Skin epidermis (tissue), 12 donors: Measurements from ENCODE around the gene TPM3.
"Not testable (repeated sequence)": the region's sequence is repeated elsewhere in the genome, so short reads cannot be mapped to it uniquely, and the experiment has no call there.

Experiments used
- H3K27ac ChIP-seq, 21 experiments: fragments of 200-600 bp; sonication (generic) in 11 of 21; one replicate each; pipeline ENCODE4 v1.5.0; 2020; ENCODE audit warnings: mild to moderate bottlenecking in 3 of 21, inconsistent platforms in 2 of 21, moderate library complexity in 2 of 21
- H3K4me3 ChIP-seq, 7 experiments: fragments of 200-600 bp; sonication (generic) in 2 of 7; one replicate each; pipeline ENCODE4 v1.5.0; 2020; ENCODE audit warnings: inconsistent platforms in 2 of 7, mild to moderate bottlenecking in 2 of 7, moderate library complexity in 1 of 7

TPM3 gene

DNA sequence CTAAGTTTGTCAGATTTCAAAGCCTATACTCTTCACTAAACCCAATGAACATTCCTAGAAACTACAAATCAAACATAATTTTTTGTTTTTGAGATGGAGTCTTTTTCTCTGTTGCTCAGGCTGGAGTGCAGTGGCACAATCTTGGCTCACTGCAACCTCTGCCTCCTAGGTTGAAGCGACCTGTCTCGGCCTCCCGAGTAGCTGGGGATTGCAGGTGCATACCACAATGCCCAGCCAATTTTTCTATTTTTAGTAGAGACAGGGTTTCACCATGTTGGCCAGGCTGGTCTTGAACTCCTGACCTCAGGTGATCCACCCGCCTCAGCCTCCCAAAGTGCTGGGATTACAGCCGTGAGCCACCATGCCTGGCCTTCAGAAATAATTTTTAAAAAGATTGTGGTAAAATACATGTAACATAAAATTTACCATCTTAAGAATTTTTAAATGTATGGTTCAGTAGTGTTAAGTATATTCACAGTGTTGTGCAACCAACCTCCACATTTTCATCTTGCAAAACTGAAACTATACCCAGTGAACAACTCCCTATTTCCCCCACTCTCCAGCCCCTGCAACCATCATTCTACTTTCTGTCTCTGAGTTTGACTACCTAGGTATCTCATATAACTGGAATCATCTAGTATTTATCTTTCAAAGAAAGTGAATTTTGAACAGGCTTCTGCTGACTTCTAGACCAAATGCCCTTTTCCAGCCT lies 16.9 kb upstream of the TPM3 start:
- Histone ChIP-seq H3K27ac (no peak overlapping the region), H3K4me3 (no peak overlapping the region)

DNA sequence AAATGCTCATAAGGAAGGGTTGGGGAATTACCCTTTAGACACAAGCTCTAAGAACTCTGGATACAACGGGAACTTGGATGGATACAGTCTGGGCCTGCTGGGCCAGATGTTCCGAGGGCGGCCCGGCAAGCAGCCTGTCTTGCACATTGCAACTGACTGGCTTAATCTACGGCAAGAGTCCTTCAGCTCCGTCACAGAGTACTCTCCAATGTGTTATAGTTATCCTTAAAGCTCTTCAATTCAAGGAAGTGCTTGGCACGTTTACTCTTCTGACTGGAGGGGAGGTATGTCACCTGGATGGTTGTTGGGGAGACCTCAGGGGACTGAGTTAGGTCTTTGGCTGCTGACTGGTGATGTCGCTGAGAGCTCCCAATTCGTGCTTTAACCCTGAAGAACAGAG lies 15.4 kb upstream of the TPM3 start:
- H3K4me3 ChIP-seq = no peak overlapping the region
- no peak overlapping the region for H3K27ac ChIP-seq

DNA sequence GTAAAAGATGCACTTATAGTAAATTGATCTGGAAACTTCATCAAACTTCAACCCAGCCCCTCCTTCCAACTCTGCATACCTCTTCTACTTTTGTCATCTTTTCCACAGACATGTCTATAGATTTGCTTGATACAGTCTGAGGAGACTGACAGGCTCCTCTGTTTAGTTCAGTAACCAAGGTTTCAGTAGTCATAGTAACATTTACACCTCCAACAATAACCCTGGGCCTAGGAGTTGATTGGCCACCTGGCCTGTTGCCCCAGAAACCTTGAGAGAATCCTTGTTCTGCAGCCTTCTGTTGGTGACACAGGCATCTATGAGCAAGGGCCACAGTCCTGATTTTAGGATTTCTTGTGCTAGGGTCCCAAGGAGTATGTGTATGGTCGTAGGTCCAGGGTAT lies 14.3 kb upstream of the TPM3 start, which contains the start of gene CFAP141:
CFAP141 (minus strand) TSS at position 138 of the 400 bp plus-strand sequence; CDS start at position 112, 26 bp downstream.
- H3K27ac ChIP-seq = no peak within 1 kb of the TSS
- no peak within 1 kb of the TSS for H3K4me3 ChIP-seq

DNA sequence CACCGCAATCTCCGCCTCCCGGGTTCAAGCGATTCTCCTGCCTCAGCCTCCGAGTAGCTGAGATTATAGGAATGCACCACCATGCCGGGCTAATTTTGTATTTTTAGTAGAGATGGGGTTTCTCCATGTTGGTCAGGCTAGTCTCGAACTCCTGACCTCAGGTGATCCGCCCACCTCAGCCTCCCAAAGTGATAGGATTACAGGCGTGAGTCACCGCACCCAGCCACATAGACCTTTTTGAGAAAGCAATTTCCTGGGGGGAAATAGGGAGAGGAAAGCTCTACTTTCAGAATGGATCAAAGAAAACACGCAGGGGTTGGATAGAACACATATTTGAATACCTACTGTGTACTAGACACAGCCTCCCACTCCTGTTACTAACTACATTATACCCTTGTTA lies 13.9 kb upstream of the TPM3 start:
- H3K4me3 ChIP-seq, H3K27ac ChIP-seq: not testable (repeated sequence)

DNA sequence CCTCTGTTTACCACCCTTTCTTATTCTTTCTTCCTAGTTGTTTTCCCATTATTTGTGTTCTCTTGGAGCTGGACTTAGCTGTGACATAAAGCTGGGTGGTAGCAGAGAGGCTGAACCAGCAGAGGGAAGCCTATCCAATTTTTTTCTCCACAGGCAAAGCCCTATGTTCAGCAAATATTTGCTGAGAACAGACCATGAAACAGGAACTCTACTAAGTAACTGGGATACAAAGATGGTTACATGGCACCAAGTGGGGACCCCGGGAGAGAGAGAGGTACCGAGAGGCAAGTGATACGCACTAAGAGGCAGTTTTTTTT lies 7.6 kb upstream of the TPM3 start:
- H3K27ac ChIP-seq = peak overlapping the region in 3 of 21 experiments; percentile 2 to 21 (median 15)
- no peak overlapping the region for H3K4me3 ChIP-seq

DNA sequence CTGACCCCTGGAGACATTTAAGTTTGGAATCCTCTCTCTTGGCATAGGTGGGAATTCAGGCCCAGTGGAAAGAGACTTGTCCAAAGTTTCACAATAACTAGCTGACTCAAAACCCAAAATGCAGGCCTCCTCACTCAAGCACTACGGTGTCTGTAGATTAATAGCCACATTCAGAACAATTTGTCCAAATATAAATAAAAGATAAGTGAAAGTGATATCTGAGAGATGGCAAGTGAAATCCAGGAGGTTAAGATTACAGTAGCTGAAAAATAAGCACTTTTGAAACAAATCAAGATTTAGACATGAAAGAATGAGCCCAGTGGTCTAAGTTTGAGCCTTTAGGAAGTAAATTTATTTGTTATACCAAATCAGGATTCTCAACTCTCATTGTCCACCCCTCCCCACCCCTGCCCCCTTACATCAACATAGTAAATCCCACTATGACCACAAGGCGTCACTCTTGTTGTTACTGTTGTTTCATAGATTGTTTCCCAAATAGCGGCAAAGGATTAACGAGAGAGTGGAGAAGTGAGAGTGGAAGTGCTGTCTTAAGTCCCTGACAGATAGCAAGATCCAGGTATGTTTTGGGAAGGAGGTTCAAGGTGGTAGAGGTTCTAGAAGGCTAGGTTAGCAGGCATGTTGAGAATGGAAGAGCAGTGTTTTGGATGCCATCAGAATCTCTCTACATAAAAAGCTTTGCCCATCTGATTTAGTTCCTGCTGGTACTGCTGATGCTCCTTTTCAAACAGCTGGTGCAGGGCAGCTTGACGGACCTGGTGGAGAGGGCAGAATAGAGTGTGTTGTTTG lies 7.1 kb upstream of the TPM3 start:
- H3K27ac ChIP-seq = peak overlapping the region in 3 of 21 experiments; percentile 2 to 21 (median 15)
- H3K4me3 ChIP-seq = no peak overlapping the region

DNA sequence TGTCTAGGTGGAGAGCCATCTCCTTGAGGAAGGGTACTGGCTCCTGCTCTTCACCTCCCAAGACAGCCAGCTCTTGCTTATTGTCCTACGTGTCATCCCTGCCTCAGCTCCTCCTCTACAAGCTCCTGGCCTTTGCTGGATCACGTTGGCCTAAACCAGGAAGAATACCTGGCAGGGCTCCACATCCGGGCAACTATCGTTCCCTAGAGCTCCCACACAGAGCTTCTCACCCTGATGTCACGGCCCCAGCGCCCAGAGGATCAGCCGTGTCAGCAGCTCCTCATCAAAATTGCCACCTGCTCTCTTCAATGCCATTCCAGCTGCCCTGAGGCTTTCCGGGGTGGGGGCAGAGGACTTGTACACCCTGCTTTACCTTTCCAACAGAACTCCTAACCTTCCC lies 1.9 kb upstream of the TPM3 start:
- Histone ChIP-seq H3K4me3 (no peak overlapping the region), H3K27ac (peak overlapping the region in 2 of 21 experiments; percentile 31 to 56)

DNA sequence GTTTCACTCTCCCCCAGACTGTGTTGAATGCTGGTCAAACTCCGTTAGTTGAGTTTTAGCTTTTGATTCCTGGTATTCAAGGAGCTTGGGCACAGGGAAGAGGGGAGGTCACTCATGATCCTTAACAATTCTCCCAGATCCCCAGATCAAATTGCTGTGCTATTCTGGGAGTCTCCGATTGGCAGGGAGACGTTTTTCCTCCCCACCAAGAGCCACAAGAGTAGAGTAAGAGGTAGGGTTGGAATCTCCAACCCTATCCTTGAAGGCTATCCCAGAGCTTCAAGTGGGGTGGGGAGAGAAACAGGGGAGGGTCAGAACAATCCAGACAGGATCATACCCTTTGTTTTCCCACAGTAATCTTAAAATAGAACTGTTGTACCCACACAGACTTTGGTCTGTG lies 576 bp upstream of the TPM3 start:
- no peak overlapping the region for H3K4me3 ChIP-seq

DNA sequence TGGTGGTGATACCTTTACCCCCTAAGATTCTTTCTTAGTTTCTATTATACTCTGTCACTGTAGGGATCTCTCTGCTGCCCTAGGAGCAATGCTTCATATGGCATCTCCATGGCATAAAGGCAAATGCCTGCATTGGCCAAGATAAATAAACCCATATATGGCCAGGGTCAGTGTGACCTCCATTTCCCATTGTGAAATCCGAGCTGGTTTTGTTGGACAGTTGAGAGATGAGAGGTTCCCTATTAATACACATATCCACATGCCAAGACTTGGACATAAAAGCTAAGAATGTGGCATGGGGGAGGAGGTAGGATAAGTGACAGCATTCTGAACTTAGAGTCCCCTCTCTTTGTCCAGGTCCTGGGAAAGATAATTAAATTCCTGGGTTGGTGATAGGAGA lies 1.4 kb downstream of the TPM3 start:
- H3K4me3 ChIP-seq = no peak overlapping the region
- H3K27ac ChIP-seq = no peak overlapping the region

More for the DNA sequence above, 576 bp upstream of the TPM3 start:
- H3K27ac ChIP-seq = no peak overlapping the region

DNA sequence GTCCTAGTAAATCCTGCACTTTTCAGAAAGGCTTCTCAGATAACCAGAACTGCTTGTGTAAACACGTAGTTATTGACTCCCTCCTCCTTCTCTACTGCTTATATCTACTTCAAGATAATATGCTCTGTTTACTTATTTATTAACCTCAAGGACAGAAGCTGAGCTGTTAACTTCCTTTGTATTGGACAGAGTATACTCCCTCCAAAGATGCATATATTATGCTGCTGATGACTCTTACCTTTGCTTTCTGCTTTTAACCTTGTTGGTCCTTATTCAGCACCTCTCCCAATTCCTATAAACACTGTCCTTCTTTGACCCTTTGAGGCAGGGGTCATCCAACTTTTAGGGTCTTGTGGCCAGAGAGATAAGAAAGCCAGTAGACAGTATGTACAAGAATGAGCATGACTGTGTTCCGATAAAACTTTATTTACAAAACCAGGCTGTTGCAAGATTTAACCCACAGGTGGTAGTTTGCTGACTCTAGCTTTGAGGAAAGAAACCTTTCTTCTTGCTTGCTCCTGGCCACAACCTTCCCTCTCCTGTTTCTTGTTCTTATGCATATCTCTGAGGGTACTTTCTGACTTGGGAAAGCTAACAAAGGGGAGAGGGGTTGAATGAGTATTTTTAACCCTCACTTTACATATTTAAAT lies 4.9 kb downstream of the TPM3 start:
- H3K27ac ChIP-seq = no peak overlapping the region
- H3K4me3 ChIP-seq = no peak overlapping the region

DNA sequence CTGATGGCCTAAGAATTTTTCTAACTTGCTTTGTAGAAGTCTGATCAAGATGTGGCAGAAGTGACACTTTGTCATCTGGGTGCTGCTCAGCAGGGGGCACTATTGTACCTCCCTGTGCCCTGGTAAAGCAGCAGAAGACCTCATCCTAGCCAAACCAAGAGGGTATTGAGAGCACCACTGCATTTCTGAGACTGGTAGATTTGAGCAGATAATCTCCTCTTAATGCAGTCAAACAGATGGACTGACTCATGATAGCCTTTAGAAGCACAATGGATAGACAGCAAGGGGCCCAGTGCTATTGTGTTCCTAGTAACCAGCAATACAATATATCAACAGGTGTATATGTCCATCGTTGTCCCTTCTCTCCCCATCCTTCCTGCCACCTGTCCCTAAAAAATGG lies 5.7 kb downstream of the TPM3 start:
- no peak overlapping the region for H3K27ac ChIP-seq
- H3K4me3 ChIP-seq = no peak overlapping the region

DNA sequence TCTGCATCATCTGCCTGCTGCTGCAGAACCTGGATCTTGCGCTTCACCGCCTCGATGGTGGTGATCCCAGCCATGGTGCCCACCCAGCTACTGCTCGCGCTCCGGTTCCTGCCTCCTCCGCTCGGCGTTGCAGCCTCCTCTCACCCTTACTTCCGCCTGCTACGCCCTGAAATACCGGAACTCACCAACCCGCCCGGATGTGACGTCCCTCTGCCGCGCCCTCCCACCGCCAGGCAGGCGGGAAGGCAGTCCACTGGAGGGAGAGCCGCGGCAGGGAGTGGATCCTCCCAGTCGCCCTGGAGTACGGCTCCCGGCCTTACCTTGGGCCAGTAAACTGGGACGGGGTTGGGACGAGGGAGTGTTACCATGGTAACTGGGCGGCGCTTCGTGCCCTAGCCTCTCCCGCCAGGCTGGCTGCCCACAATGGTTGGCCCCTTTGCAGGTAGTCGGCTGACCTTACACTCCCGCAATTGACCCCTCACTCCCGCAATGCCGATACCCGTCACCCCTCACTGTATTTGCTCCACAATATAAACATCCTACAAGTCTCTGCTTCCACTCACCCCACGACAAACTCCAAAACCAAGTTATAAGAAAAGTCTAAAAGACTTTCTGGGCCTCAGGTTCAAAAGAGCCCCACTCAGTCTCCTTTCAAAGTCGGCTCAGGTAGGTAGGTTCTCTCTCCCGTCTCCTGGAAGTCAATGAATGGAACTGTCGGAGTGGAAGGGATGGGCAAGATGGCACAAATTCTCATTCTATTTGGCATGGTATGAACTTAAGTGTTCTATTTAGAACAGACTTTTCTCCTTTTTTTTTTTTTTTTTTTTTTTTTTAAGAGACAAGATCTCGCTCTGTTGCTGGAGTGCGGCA lies 8.6 kb downstream of the TPM3 start:
- peak overlapping the region; percentile 77 to 99 (median 93) for H3K27ac ChIP-seq
- peak overlapping the region; percentile 70 to 98 (median 92) for H3K4me3 ChIP-seq

DNA sequence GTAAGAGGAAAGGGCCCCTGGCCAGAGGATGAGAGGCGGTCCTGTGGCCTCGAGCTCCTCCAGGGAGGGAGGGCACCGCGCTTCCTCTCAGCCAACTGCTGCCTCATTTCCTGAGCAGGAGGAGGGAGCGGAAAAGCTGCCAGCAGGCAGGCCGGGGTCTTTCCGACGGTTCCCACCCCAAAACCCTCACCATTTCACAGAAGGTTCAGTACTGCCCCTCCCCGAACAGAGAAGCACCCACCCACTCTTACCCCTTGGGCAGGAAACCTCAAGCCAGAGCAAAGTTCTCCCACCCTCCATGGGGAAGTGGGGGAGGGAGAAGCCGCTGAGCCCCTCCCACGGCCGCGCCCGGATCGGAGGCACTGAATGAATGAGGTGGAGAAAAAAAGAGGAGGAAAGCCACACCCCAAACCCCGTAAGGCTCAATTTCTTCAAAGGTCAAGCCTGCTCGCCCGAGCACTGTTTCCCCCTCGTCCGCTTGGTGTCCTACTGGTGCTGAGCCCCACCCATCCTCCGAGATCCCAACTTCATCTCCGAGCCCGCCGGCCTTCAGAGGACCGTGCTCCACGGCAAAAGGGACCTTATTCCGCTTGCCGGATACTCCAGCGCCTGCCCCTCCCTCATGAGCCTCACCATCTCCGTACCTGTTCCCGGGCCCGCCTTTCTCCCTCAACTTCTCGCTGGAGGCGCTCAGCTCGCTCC lies 9.4 kb downstream of the TPM3 start:
- H3K4me3 ChIP-seq = peak overlapping the region; percentile 70 to 98 (median 92)
- H3K27ac ChIP-seq = peak overlapping the region; percentile 77 to 99 (median 93)

DNA sequence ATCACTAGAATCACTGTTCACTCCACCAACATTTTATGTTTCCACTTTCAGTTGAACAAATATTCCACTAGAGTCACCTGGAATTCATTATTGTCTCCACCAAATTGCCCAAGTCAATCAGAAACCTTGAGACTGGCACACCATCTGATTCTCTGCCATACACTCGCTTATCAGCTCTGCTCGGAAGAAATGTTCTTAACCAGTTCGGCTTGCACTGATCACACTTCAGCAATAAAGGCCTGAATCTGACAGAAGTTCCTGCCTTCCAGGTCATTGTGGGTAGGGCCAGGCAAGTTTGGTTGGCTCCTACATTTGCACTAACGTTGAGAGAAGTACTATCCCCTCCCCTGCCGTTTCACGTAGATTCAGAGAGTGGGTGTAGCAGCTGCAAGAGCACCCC lies 10.0 kb downstream of the TPM3 start:
- H3K4me3 ChIP-seq = peak overlapping the region; percentile 70 to 98 (median 92)
- H3K27ac ChIP-seq = peak overlapping the region in 20 of 21 experiments; percentile 84 to 99 (median 94)

DNA sequence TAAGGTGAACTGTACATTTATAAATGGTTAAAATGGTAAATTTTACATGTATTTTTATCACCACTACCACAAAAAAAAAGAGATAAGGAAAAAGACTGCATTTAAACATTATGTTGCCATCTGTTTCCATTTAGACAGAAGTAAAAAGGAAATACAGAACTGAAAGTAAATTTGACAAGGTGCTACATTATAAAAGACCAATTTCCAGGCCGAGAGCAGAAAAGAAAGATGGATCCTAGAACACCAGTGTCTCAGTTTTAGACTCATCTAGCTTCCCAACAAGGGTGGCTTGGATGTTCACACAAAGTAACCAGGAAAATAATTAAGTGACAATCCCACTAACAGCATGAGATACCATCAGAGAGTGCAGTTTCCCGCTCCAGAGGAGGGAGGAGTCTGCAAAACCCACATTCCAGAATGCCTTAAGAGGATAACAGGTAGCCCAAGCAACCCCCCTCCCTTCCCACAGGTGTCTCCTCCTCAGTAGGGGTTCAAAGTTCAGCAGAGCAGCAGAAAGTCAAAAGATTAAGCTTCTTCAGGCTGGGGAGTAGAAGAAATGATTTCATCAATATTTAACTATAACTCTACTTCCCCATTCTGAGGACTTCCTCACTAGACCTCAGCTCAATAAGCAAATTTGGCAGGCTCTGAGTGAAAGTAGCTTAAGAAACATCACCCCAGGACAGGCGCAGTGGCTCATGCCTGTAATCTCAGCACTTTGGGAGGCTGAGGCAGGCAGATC lies 11.8 kb downstream of the TPM3 start:
- peak overlapping the region in 12 of 21 experiments; percentile 6 to 99 (median 42) for H3K27ac ChIP-seq

DNA sequence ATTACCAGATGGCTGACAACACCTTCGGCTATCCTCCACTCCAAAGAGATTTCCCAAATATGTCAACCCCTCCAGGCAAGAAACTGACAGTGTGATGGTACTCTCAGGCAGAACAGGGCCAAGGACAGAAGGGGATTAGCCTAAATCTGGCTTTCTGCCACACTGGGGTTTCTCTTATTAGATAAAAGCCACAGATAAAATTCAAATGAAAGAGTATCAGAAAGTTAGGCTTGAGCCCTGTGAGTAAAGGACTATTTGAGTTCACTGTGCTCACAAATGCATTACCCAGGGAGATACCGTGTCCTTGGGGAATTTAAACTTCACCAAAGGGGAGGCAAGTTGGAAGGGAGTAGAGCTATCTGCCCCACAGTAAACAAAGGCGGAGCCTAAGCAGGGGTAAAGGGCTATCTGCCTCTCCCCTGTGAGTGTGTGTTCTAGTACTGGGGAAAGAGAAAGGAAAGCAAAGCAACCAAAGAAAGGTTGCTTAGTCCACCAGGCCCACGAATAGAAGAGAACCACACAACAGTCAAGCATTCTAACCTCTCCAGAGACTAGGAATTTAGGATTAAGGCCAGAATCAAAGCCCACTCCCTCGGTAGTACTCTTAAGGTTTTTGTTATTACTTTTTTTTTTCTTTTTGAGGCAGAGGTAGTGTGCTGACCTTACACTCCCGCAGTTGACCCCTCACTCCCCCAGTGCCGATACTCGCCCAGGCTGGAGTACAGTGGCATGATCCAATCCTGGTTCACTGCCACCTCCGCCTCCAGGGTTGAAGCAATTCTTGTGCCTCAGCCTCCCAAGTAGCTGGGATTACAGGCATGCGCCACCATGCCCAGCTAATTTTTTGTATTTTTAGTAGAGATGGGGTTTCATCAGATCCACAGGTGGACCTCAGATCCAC lies 12.7 kb downstream of the TPM3 start:
- peak overlapping the region in 16 of 21 experiments; percentile 2 to 99 (median 34) for H3K27ac ChIP-seq
- H3K4me3 ChIP-seq = no peak overlapping the region

More for the DNA sequence above, 11.8 kb downstream of the TPM3 start:
- peak overlapping the region in 2 of 7 experiments; percentile 7 to 95 for H3K4me3 ChIP-seq

DNA sequence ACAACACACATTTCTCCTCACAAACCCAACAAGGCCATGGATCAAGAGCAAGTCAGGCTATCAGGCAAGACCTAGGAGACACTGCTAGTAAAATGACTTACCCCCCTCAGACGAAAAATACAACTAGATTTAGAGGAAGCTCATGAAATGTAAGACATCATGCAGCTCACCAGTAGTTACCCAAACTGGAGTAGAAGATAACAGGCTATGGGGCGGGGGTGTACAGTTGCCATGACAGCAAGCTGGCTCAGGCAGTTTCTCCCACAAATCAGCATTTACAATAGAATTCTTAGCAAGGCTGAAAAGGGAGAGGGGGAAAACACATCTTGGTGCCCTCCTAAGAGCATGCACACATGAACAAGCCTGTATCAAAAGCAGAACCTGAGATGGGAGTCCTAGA lies 13.9 kb downstream of the TPM3 start:
- no peak overlapping the region for H3K4me3 ChIP-seq
- H3K27ac ChIP-seq = peak overlapping the region in 6 of 21 experiments; percentile 6 to 99 (median 34)
